ENCODE measurements around the gene TMEM239.

TMEM239 gene

GRCh38 chr20:2814076-2814475 lies 2.1 kb upstream of the TMEM239 start:
- no peak for DNase-seq (ENCODE audit: low spot score)
- POLR2A ChIA-PET (ENCODE audit: low non-redundant PET): no interaction called here
- TF ChIP-seq CTCF (conservative IDR thresholded peaks at IDR 0.05; ENCODE audit: low read depth): no peak
- CTCF ChIA-PET: no interaction called here
- H3K27ac ChIP-seq: no peak overlapping the region

GRCh38 chr20:2814587-2815051 lies 1.5 kb upstream of the TMEM239 start, which contains the start of gene C20orf141:
TSS of gene C20orf141 (plus strand) at chr20:2814987. CDS start at chr20:2815185, 198 bp downstream.
- DNase-seq (ENCODE audit: low spot score): peak; percentile 93
- TF ChIP-seq CTCF (conservative IDR thresholded peaks at IDR 0.05; ENCODE audit: low read depth): no peak
- ChIA-PET POLR2A (ENCODE audit: low non-redundant PET) (no interaction called here), CTCF (no interaction called here)
- peak within 1 kb of the TSS; percentile 39 for H3K27ac ChIP-seq

DNA sequence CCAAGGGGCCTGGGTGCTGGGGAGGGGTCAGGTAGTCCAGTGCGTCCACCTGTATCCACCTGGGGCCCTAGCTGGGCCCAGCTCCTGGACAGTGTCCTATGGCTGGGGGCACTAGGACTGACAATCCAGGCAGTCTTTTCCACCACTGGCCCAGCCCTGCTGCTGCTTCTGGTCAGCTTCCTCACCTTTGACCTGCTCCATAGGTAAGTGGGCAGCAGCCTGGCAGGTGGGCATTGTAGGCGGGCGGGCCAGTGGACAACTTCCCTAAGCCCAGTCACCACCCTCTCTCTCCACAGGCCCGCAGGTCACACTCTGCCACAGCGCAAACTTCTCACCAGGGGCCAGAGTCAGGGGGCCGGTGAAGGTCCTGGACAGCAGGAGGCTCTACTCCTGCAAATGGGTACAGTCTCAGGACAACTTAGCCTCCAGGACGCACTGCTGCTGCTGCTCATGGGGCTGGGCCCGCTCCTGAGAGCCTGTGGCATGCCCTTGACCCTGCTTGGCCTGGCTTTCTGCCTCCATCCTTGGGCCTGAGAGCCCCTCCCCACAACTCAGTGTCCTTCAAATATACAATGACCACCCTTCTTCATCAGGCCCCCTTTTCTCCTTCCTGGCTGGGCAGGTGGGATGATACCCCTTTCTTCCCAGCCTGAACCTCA lies 793 bp upstream of the TMEM239 start:
- H3K27ac ChIP-seq: peak overlapping the region; percentile 39
- ChIA-PET CTCF (no interaction called here), POLR2A (ENCODE audit: low non-redundant PET) (no interaction called here)
- no peak for TF ChIP-seq CTCF (conservative IDR thresholded peaks at IDR 0.05; ENCODE audit: low read depth)
- no peak for DNase-seq (ENCODE audit: low spot score)

- no peak for TF ChIP-seq CTCF (conservative IDR thresholded peaks at IDR 0.05; ENCODE audit: low read depth)
- H3K27ac ChIP-seq: no peak overlapping the region
- POLR2A ChIA-PET (ENCODE audit: low non-redundant PET): no interaction called here
- DNase-seq (ENCODE audit: low spot score): no peak
- CTCF ChIA-PET: interaction anchor here (0.5 kb wide), 1 partner anchor 38 kb away, joined by 4 read pairs; no protein-coding TSS in a partner anchor
Measured at GRCh38 chr20:2816583-2817340, 598 bp downstream of the TMEM239 start.

GRCh38 chr20:2817341-2817726 lies 1.2 kb downstream of the TMEM239 start:
- POLR2A ChIA-PET (ENCODE audit: low non-redundant PET): no interaction called here
- no peak overlapping the region for H3K27ac ChIP-seq
- no peak for TF ChIP-seq CTCF (conservative IDR thresholded peaks at IDR 0.05; ENCODE audit: low read depth)
- CTCF ChIA-PET: no interaction called here
- DNase-seq (ENCODE audit: low spot score): no peak

DNA sequence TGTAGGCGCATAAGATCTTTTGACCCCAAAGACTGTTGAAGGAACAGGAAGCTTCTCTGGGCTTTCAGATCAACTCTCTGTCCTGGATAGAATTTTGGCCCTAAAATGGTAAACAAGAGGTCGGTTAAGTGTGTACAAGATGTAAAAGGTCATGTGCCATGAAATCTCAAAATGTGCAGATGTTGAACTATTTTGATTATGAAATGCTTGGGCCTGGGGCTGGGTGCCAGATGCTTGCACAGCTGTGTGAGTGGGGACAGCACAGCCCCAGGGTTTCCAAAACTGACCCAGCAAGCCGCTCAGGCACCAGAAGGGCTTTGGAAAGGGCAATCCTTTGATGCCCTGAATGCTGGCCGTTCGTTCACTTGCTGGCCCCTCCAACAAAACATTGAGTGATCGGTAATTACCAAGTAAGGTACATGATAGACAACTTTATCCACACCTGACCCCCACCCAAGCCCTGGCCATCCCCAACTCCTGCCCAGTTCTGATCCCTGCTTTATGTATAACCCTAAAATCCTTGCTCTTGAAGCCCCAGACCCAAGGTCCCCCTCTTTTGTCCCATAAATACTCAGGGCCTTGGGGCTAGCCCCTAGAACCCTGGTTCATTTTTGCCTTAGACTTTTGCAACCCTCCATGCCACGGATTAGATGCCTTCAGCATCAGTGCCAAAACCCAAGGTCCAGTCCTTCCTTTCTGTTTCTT lies 1.9 kb downstream of the TMEM239 start:
- no peak for DNase-seq (ENCODE audit: low spot score)
- POLR2A ChIA-PET (ENCODE audit: low non-redundant PET): no interaction called here

More for the DNA sequence above, 1.9 kb downstream of the TMEM239 start:
- no peak overlapping the region for H3K27ac ChIP-seq
- no peak for TF ChIP-seq CTCF (conservative IDR thresholded peaks at IDR 0.05; ENCODE audit: low read depth)
- CTCF ChIA-PET: no interaction called here
